ENCODE results near the gene CHPF.

The CHPF gene

DNA sequence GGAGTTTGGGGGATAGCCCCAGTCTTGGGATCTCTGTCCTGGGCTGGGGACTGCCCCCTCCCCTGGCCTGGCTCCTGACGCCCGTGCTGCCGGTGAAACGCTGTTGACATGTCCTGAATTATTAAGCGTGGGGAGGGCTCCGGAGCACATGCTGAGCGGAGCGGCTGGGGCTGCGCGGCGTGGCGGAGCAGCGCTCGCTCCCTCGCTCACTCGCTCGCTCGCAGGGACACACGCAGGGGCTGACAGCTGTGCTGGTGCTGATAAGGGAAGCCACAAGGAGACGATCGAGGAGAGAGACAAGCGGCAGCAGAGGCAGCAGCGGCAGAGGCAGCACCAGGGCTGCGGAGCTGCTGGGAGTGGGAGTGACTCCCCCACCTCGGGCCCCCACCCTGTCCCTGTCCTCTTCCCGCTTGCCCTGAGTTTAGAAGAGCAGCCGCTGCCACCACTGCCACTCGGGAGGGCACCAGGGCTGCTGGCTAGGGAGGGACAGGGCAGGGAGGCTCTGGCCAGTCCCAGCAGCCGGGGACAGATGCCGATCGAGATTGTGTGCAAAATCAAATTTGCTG, 29.3 kb downstream of the CHPF start, which contains the start of gene ASIC4:
TSS of gene ASIC4 (plus strand) at position 287 of the 566 bp plus-strand sequence. CDS start at position 530, 243 bp downstream.
- DNase-seq (ENCODE audit: low read depth): no peak

DNA sequence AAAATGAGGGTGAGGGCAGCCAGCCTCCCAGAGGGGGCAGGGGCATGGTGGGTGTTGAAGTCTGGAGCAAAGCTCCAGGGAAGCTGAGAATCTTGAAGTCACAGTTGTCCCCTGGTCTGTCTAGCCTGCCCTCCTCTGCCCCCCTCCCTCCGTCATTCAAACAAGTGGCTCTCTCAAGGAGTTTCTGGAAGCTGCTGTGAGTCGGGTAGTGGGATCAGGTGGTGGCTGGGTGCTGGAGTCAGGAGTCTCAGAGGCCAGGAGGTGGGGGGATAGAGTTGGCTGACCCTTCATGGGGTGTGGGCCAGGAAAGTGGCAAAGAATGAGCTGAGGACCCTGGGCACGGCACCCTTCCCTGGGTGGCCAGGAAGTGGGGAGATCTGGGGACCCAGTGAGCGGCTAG, 29.8 kb downstream of the CHPF start:
- DNase-seq (ENCODE audit: low read depth): no peak

DNA sequence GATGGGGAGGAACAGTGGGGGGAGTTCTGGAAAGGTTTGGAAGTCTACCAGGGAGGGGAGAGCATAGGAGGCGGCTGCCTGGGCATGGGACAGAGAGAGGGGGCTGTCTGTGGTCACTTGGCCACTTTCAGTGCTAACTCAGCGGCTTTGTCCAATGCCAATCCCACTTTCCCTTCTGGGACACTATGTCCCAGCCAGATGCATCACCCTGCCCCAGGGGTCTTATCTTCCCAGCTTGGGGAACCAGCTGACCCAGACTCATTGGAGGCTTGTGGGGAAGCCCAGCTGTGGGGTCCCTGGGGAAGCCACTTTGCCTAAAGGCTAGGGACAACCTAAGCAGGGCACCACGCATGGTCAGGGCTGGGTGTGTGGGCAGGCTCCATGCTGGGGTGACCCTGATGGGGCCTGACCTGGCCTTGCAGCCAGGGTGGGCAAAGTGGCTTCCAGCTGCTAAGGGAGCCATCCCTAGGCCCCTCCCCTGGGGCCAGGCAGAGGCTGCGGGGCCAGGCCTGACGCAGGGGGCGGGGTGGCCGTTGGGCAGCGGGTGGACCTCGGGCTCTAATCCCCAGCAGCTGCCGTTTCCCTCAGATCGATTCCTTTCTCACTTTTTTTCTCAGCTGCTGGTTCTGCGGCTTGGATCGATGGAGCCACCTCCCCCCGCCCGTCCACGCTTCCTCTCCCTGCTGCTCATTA, 30.9 kb downstream of the CHPF start:
- no peak for DNase-seq (ENCODE audit: low read depth)

DNA sequence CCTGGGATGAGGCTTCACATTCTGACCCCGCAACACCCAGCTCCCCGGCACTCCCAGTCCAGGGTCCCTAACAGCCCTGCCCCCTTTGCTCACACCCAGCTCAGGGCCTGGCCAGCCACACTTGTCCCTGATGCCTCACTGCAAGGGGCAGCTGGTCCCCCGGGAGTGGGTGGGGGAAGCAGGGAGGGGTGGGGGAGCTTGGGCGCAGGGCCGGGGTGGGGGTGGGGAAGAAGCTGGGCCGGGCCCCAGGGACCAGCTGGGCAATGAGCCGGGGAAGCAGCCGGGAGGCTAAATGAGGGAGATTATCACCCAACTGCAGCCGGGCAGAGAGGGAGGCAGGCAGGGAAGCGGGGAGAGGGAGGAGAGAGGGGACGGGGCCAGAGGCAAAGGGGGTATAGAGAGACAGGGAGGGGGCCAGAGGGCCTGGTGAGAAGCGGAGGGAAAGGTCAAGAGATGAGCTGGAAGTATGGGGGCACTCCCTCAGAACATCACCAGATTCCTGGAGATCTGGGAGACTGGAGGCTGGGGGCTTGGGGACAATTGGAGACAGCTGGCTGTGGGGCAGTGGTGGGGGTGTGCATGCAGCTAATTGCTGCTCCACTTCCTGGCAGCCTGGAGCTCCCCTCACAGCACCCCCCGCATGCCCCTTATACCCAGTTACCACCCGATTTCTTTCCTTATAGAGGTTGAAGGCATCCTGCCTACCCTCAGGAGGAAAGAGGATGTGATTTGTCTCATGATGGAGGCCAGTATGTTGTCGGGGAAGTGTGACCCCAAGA, 31.9 kb downstream of the CHPF start:
- no peak for DNase-seq (ENCODE audit: low read depth)

DNA sequence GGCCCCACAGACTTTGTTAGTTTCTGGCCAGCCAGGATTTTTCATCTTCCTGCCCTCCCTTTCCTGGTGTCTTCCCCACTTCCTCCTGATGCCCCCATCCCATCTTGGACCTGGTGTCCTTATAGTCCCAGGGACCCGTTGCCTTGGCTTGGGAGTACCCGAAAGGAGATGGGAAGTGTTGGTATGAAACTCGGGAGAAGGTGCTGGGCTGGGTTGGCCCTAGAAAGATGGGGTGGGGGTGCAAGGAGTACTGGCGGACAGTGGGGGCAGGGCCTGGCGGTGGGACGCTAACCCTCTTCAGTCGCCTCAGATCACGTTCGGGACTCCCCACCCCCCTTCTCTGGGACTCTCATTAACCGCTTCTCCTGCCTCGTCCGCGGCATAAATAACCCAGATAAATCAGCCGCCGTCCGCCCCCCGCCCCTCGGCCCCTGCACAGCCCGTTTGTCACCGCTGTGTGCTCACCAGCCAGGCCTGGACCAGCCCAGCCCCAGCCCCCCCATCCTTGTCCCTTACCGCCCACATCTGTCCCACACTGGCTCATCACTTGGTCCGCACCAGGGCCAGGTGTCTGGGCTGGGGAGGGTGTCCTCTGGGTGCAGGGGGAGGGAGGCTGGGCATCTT, 33.0 kb downstream of the CHPF start:
- DNase-seq (ENCODE audit: low read depth): no peak

DNA sequence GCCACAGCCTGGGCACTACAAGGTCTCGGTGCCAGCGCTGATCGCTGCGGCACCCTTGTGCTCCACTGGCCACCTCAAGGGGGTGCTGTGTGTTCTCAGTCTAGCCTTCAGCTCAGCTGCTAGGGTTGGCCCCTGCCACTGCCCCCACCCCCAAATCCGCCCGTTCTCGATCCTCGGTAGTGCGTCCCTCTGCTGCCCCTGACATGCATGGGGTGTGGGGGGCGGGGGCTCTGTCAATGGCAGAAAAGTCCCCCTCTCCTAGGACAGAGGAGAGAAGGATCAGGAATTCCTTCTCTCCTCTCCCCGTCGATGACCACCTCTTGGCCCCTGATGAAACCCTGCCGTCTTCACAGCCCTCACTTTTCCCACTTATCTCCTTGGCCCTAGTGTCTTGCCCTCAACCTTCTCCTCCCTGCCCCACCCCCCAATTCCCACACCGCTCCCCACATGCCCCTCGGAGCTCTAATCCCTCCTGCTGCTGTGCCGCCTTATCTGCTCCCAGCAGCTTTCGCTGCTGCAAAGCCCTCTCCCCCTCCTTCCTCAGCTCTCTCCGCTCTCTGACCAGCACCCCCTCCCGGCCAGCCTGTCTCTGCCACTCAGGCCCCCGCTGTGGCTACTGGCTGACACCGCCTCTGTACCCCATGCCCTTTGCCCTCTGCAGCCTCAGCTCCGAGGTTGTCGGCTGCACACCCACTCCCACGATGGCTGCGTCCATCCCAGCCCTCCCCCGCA, 33.7 kb downstream of the CHPF start:
- DNase-seq (ENCODE audit: low read depth): peak; percentile 37

DNA sequence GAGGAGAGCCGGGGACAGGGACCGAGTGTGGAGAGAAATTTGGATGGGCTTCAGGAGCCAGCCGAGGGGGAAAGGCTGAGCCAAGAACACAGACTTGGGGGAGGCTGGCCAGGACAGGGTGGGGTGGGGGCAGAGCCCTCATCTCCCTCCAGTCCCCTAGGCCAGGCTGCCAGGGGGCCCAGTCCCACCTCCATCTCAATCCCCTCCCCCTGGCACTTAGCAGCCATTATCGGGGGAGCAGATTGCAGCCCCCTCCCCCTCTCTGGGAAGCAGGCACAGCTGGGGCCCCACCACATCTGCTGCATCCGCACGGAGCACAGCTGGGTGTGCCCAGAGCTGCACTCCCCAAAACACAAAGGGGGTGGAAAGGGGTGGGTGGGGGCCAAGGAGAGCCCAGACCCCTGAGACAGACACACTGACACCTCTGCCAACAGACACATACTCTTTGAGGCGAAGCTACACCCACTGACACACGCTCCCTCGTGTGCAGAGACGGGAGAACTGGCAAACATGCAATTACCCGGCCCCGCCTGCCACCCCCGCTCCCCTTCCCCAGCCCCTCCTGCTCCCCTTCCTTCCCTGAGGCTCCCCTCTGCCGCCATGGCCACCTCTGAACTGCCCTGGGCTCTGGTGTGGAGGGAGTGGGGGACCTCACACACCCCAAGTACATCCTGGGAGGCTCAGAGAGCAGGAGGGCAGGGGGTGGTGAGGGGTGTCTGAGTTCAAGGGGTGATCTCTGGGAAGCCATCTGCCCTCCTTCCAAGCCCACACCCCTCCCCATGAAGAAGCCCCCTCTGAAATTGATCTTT, 34.4 kb downstream of the CHPF start:
- no peak for DNase-seq (ENCODE audit: low read depth)

DNA sequence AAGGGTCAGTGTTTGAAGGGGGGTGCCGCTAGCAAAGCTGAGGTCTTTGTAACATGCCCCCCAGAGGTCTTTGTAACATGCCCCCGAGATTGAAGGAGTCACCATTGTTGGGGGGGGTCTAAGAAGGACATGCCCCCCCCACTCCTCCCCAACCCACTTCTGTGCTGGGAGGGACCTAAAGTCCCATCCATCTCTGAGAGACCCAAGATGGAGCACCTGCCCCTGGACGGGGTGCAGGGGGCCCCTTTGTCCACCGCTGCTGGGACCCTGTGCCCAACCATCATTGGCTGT, 35.2 kb downstream of the CHPF start:
- no peak for DNase-seq (ENCODE audit: low read depth)

DNA sequence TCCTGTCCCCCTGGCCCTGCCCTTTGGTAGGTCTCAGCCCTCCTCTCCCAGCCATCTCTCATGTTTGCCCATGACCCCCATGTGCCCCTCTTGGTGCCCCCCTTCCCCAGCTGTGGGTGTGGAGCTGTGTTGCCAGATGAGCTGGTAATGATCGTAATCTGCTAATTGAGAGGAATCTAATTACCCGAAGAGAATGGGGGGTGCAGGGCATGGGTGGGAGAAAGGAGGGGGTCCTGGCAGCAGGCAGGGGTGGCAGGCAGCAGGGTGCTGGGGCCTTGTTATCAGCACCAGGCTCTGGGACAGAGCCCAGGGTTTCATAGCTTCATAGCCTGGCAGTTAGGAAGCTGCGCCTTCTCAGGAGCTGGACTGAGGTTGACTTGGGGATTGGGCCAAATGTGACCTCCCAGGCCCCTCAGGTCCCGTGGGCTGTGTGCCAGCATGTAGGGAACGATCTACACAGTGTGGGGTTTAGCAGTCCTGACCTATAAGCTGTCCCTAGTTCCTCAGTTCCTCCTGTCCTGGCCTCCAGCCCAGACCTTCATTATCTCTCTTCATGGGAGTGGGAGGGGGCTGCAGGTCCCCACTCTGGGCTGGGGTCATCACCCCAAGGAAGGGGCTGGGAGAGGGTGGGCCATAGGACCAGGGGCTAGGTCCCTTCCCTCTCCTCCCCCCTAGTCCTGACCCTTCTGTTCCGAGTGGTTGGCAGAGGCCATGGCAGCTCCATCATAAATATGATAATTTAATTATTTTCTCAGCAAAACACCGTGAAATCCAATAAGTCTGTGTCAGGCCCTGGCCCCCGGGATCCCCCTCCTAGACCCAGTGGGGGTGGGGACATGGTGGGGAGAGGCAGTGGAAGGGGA, 35.8 kb downstream of the CHPF start:
- no peak for DNase-seq (ENCODE audit: low read depth)

DNA sequence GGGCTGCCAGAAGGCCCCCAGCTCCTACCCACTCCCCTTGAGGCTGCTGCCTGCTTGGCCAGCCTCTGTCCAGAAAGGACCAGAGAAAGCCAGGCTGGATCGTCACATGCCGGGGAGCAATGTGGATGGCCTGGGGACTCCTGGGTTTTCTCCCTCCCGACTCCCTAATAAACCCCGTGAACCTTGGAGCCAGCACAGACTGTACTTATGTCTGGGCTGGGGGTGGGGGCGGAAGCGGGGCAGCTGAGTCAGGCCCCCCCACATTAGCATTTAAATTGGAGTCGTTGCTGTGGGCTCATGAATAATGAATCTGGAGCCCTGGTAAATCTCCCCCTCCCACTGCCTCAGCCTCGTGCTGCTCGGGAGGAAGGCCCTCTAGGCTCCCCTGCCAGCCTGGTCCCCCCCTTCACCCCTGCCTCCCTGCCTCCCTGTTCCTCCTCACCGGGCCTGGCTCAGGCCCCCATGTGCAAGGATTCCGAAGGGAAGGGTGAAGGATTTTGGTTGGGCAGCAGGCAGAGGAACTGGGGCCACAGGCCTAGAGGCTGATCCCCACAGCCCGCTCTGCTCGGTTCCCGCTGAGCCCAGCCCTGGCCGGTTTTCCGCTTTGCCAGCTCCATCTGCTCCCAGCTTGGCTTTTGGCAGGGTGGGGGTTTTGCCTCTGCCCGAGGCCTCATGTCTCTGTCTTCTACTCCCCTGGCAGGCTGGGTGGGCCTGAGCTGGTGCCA, 36.6 kb downstream of the CHPF start:
- DNase-seq (ENCODE audit: low read depth): no peak

DNA sequence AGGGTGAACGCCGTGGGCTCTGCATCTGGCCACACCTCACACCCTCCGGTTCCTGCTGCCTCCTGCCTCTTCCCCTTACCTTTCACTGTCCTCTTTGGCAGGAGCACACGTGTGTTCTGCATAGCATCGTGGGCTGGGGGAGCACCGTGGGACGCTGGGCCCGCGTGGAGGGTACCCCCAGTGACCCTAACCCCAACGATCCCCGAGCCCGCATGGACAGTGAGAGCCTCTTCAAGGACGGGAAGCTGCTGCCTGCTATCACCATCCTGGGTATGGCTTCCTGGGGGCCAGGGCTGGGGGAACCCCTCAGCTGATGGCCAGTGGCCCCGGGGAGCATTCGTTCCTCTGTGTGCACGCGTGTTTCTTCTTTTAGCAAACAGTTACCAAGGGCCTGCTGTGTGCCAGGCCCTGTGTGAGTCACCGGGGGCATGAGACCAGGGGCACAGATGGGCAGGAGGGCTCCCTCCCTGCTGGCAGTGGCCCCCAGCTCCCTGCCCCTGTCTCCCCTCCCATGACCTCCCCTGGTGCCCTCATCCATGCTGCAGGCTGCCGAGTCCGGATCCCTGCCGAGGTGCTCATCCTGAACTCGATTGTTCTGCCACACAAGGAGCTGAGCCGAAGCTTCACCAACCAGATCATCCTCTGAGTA, 37.3 kb downstream of the CHPF start:
- DNase-seq (ENCODE audit: low read depth): no peak

DNA sequence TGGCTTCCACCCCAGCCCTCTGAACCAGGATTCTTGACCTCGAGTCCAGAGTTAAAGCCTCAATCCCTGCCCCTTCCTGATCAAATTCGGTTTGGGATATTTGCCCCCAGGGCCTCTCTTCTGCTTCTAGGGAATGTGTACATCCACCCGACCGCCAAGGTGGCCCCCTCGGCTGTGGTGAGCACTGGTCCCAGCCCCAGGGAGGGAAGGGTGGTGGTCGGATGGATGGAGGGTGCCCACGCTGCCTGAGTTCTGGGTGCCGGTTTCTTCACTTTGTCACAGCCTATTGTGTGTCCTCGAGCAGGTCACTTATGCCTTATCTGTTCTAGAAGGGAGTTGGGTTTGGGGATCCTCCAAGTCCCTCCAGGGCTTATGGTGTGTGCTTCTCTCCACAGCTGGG, 38.0 kb downstream of the CHPF start:
- no peak for DNase-seq (ENCODE audit: low read depth)

DNA sequence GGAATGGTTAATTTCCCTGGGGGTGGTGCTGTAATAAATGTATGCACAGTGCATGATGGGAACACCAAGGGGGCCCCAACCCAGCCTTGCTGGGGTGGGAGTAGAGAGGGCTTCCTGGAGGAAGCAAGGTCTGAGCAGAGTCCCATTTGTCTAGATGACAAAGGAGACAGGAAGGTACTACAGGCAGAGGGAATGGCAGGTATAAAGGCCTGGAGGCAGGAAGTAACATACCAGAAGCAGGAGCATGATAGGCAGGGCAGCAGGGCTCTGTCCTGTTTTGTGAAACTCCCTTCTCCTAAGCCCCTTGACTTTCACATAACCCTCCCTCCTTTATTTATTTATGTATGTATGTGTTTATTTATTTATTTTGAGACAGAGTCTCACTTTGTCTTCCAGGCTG, 41.0 kb downstream of the CHPF start:
- no peak for DNase-seq (ENCODE audit: low read depth)

DNA sequence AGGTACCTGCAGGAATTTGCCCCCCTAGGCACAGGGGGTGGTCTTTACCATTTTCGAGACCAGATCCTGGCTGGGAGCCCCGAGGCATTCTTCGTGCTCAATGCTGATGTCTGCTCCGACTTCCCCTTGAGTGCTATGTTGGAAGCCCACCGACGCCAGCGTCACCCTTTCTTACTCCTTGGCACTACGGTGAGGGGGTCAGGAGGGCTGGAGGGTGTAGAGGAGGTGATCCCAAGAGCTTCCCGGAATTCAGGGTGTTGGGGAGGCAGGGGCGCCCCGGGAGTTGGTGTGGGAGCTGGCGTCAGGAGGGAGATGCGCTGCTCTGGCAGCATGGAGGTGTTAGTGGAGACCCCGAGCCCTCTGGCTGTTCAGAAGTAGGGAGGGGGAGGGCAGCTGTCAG, 41.8 kb downstream of the CHPF start:
- DNase-seq (ENCODE audit: low read depth): no peak

DNA sequence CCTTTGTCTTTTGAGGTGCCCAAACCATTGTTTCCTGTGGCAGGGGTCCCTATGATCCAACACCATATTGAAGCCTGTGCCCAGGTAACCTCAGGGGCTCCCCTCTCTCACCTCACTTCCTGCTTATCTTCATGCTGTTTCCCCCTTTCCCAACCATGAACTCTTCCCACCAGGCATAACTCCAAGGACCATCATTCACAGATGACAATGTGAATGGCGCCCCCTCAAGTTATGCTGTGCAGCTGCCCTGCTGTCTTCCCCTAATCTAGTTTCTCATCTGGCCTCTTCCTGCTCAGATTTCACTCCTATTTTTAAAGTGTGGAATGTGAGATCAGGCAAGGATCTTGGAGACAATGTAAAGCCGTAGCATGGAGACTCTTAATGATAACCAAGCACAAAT, 43.5 kb downstream of the CHPF start:
- peak; percentile 16 for DNase-seq (ENCODE audit: low read depth)

DNA sequence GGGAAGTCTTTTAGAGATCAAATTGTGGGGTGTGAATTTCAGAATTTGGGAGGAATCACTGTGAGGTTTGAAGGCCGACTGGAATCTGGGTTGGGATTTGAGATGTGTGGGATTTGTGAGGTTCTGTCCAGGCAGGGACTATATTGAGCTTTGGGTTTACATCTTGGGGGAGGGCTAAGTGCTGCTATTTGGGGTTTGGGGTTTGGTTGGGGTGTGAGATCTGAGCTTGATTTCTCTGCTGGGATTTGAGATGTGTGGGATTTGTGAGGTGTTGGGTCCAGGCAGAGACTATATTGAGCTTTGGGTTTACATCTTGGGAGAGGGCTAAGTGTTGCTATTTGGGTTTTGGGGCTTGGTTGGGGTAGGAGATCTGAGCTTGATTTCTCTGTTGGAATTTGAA, 44.1 kb downstream of the CHPF start:
- DNase-seq (ENCODE audit: low read depth): no peak

DNA sequence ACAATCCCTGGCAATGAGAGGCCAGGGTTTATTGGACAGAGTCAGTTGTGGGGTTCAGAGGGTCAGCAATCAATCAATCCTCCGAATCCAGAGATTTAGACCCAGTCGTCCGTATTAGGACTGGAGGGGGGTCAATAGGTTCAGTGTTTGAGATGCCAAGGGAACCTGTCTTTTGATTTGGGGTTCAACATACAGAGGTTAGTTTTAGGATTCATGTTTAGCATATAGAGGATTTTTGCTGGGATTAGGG, 44.6 kb downstream of the CHPF start:
- DNase-seq (ENCODE audit: low read depth): no peak

DNA sequence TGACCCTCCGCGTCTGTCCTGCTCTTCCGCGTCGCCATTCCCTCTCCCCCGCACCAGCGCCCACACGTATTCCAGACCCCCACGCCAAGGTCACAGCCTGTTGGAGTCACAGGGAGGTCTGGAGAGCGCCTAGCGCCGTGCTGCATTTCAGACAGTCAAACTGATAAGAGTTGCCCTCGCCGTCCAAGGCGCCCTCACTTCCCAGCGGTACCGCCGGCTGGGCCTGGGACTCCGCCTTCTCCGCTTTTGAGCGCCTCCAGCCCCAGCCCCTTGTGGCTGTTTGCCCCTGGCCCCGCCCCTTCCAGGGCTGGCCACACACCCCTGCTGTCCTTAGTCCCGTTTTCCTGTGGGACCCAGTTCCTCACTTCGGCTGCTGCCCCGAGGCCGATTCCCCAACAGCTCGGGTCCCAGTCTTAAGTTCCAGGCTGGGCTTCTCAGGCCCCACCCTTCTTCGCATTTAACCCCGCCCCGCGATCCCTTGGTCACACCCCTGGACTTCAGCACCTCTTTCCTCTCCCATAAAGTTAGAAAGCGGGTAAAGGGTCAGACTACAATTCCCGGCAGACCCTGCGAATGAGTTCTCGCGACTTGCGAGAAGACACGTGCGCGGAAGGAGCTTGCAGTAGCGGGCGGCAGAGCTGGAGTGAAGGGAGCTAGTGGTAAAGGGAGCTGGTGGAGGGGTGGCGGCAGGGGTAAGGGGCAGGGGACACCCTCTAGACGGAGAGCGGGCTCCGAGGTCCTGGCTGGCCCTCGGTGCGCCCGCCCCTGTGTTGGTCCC, 45.1 kb downstream of the CHPF start, which contains the start of gene GMPPA:
TSS of gene GMPPA (plus strand) at position 612 of the 778 bp plus-strand sequence. CDS start 1,085 bp downstream, outside the sequence.
- DNase-seq (ENCODE audit: low read depth): peak; percentile 98
